Uterus (tissue), 4 donors: ENCODE measurements around the gene SEC63. TPM values are rescaled to one million over a fixed set of nuclear protein-coding genes. Genes with fewer than 3 reads are reported as not detected.
"Not testable (repeated sequence)": the region's sequence is repeated elsewhere in the genome, so short reads cannot be mapped to it uniquely, and the experiment has no call there.

Experiments
- DNase-seq, 2 donors: peaks; one replicate each; pipeline ENCODE4 v3.0.0-alpha.2; 2019 to 2020
- H3K27ac ChIP-seq, 2 donors: fragments of 200-600 bp; sonication (generic); 1 replicate in 1 of 2; 2 replicates in 1 of 2; pipeline ENCODE4 v1.5.1; 2016 to 2018
- H3K27me3 ChIP-seq, 2 donors: fragments of 200-600 bp; sonication (generic); one replicate each; pipeline ENCODE4 v1.5.1; 2018 to 2019; ENCODE audit warnings: control low read depth in 1 of 2
- H3K36me3 ChIP-seq, 2 donors: fragments of 200-600 bp; sonication (generic); one replicate each; pipeline ENCODE4 v1.5.1; 2019; ENCODE audit warnings: control low read depth in 1 of 2
- H3K4me1 ChIP-seq, 2 donors: fragments of 200-600 bp; sonication (generic); one replicate each; pipeline ENCODE4 v1.5.1; 2018 to 2019; ENCODE audit warnings: control low read depth in 1 of 2
- H3K4me3 ChIP-seq, 2 donors: fragments of 200-600 bp; sonication (generic); 1 replicate in 1 of 2; 2 replicates in 1 of 2; pipeline ENCODE4 v1.5.1; 2018 to 2019; ENCODE audit warnings: mild to moderate bottlenecking in 1 of 2
- H3K9me3 ChIP-seq, 2 donors: fragments of 200-600 bp; sonication (generic); one replicate each; pipeline ENCODE4 v1.5.1; 2019; ENCODE audit warnings: control low read depth in 1 of 2
- POLR2A ChIP-seq, 2 donors: fragments of 450-650 bp; IDR thresholded peaks; one replicate each; pipeline ENCODE4 v1.6.1; 2016; ENCODE audit warnings: antibody characterized with exemption in 2 of 2, mild to moderate bottlenecking in 1 of 2, moderate library complexity in 1 of 2
- intact Hi-C: fragments of 100-400 bp; cut with DNase I; formaldehyde crosslinking; loops from one replicate; pipeline ENCODE4 v1.15.1; 2023; ENCODE audit warnings: low total_unique reads
- total RNA-seq, 4 donors: library from RNA; depleted of rRNA in 3 of 4; stranded (reverse); fragments of >200 nt in 3 of 4; gene quantifications; one replicate each; pipeline versions ENCODE4 v1.1.0 to v1.2.4, GENCODE V29; 2014 to 2023
- TF ChIP-seq, protein P1 (sequence below), 4 experiments: fragments of 200-600 bp in 2 of 4; fragments of 450-650 bp in 2 of 4; sonication (generic) in 2 of 4; IDR thresholded peaks; one replicate each; pipeline ENCODE4 v1.5.1; 2016 to 2019; ENCODE audit warnings: antibody characterized with exemption in 4 of 4, mild to moderate bottlenecking in 2 of 4, moderate library complexity in 1 of 4
- donor health status: DM: yes; HTN: yes; CAD: no.

SEC63 gene
- total RNA-seq, 4 donors from 2014 or later, result 24.8 to 134 (median 44.4) TPM

DNA sequence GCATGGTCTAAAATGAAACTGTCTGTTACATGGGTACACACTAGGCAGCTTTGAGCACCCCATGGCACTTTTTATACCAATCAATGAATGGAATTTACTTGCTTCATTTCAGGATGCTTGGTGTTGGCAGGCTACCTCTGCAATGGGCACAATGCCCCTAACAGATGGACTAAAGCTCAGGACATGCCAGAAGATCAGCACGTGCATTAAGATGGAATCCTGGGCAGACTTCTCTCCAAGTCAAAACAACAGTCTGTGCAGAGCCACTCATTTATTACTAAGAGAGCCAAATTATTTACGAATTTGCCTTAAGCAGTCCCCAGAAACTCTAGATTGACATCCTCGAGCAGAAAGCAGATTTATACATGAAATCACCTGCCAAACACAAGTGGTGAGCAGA, 78.1 kb downstream of the SEC63 start:
- H3K4me3 ChIP-seq, result no peak overlapping the region
- no peaks in the 10 kb centered on the region for H3K27me3 ChIP-seq
- intact Hi-C loops, result no loop called here
- no peak overlapping the region for H3K27ac ChIP-seq
- H3K4me1 ChIP-seq, result no peaks in the 10 kb centered on the region
- no peak for TF ChIP-seq POLR2A (IDR thresholded peaks at IDR 0.05)
- TF ChIP-seq, protein P1, sequence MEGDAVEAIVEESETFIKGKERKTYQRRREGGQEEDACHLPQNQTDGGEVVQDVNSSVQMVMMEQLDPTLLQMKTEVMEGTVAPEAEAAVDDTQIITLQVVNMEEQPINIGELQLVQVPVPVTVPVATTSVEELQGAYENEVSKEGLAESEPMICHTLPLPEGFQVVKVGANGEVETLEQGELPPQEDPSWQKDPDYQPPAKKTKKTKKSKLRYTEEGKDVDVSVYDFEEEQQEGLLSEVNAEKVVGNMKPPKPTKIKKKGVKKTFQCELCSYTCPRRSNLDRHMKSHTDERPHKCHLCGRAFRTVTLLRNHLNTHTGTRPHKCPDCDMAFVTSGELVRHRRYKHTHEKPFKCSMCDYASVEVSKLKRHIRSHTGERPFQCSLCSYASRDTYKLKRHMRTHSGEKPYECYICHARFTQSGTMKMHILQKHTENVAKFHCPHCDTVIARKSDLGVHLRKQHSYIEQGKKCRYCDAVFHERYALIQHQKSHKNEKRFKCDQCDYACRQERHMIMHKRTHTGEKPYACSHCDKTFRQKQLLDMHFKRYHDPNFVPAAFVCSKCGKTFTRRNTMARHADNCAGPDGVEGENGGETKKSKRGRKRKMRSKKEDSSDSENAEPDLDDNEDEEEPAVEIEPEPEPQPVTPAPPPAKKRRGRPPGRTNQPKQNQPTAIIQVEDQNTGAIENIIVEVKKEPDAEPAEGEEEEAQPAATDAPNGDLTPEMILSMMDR (IDR thresholded peaks at IDR 0.05), result no peak
- no peaks in the 10 kb centered on the region for H3K36me3 ChIP-seq
- no peak for DNase-seq
- H3K9me3 ChIP-seq, result no peaks in the 10 kb centered on the region

- intact Hi-C loops, result no loop called here
- no peaks in the 10 kb centered on the region for H3K27me3 ChIP-seq
- no peak overlapping the region for H3K27ac ChIP-seq
- TF ChIP-seq, protein P1 (IDR thresholded peaks at IDR 0.05), result no peak
- TF ChIP-seq POLR2A (IDR thresholded peaks at IDR 0.05), result no peak
- H3K36me3 ChIP-seq, result no peaks in the 10 kb centered on the region
- H3K9me3 ChIP-seq, result no peaks in the 10 kb centered on the region
- no peak overlapping the region for H3K4me3 ChIP-seq
- no peaks in the 10 kb centered on the region for H3K4me1 ChIP-seq
- DNase-seq, result no peak
Observed at GRCh38 chr6:107877968-107878367, 80.0 kb downstream of the SEC63 start.

DNA sequence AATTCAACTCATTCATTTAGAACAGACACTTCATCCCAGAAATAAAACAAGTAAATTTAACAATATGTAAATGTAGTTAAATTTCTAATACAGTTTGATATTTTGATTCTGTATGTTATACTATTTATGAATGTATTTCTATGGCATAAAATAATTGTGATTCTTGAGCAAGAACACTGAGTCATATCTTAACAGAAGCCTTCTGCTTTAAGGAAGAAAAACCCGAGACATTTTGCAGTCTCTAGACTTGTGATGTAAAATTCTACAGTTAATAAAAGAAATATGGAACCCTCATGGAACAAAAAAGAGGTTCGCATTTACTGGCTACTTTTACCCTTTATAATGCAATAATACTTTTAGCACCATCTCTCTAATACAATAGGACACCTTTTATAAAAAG, 86.0 kb downstream of the SEC63 start:
- Histone ChIP-seq H3K36me3 (peaks cover 0 to 2% of the 10 kb centered on the region in 2 donors), H3K4me3 (no peak overlapping the region), H3K27me3 (no peaks in the 10 kb centered on the region), H3K9me3 (no peaks in the 10 kb centered on the region), H3K4me1 (no peaks in the 10 kb centered on the region), H3K27ac (no peak overlapping the region)
- TF ChIP-seq POLR2A (IDR thresholded peaks at IDR 0.05), result no peak
- TF ChIP-seq, protein P1 (IDR thresholded peaks at IDR 0.05), result no peak
- intact Hi-C loops, result no loop called here
- DNase-seq, result no peak

- intact Hi-C loops, H3K4me1 ChIP-seq, H3K27ac ChIP-seq, DNase-seq, H3K27me3 ChIP-seq, H3K36me3 ChIP-seq, H3K4me3 ChIP-seq, H3K9me3 ChIP-seq: not testable (repeated sequence)
Observed at GRCh38 chr6:107871512-107871911, 86.5 kb downstream of the SEC63 start.

DNA sequence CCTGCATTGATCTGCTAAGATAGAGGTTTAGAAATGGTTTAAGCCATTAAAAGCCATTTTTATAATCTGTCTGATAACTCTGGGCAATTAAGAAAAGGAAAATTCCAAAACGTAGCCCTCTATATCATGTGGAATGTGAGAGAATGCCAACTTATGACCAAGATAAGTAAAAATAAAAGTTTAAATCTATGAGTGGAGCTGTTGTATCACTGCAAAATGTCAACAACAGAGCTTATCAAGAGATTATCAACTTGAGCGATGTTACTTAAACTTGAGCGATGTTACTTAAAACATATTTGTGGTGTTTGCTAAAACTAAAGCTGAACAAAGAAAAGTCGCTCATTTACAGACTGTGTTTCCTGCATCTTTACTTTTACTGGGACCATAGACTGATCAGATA, 87.0 kb downstream of the SEC63 start:
- Histone ChIP-seq H3K4me1 (no peaks in the 10 kb centered on the region), H3K27ac (no peak overlapping the region), H3K9me3 (no peaks in the 10 kb centered on the region), H3K36me3 (peaks cover 0 to 2% of the 10 kb centered on the region in 2 donors), H3K27me3 (no peaks in the 10 kb centered on the region), H3K4me3 (no peak overlapping the region)
- DNase-seq, result no peak
- intact Hi-C loops, result no loop called here
- TF ChIP-seq, protein P1 (IDR thresholded peaks at IDR 0.05), result no peak
- no peak for TF ChIP-seq POLR2A (IDR thresholded peaks at IDR 0.05)

GRCh38 chr6:107870381-107870780, 87.6 kb downstream of the SEC63 start:
- no peaks in the 10 kb centered on the region for H3K27me3 ChIP-seq
- intact Hi-C loops, result no loop called here
- DNase-seq, result no peak
- no peak overlapping the region for H3K27ac ChIP-seq
- H3K9me3 ChIP-seq, result no peaks in the 10 kb centered on the region
- TF ChIP-seq, protein P1 (IDR thresholded peaks at IDR 0.05), result no peak
- no peak for TF ChIP-seq POLR2A (IDR thresholded peaks at IDR 0.05)
- H3K4me1 ChIP-seq, result no peaks in the 10 kb centered on the region
- no peak overlapping the region for H3K4me3 ChIP-seq
- peaks cover 0 to 2% of the 10 kb centered on the region in 2 donors for H3K36me3 ChIP-seq
